H1 (cell line): ENCODE data around the gene PODN. TPM values are rescaled to one million over a fixed set of nuclear protein-coding genes. Genes with fewer than 3 reads are reported as not detected.

Experiments used
- BCL11A ChIP-seq, 2 experiments: IDR thresholded peaks; one replicate each; pipeline ENCODE4 v1.6.1; 2011; ENCODE audit warnings: low read depth in 2 of 2, low read length in 2 of 2, mild to moderate bottlenecking in 2 of 2
- CBX8 ChIP-seq: fragments of 300-800, 300-1000 bp; sonication (generic); IDR thresholded peaks from 2 replicates; pipeline ENCODE4 v1.7.1; 2016; ENCODE audit warnings: low read depth, low read length, borderline replicate concordance
- CHD7 ChIP-seq: fragments of 300-600 bp; sonication (generic); IDR thresholded peaks from 2 replicates; pipeline ENCODE4 v1.7.1; 2012; ENCODE audit warnings: low read length, moderate library complexity, mild to moderate bottlenecking, inconsistent platforms; ENCODE audit not compliant: insufficient replicate concordance
- EP300 ChIP-seq, 2 experiments: IDR thresholded peaks; 1 replicate in 1 of 2; 2 replicates in 1 of 2; pipeline ENCODE4 v1.6.1; 2011 to 2012; ENCODE audit warnings: low read depth in 2 of 2, low read length in 2 of 2, mild to moderate bottlenecking in 2 of 2, borderline replicate concordance in 1 of 2, inconsistent platforms in 1 of 2, moderate library complexity in 1 of 2
- GTF2F1 ChIP-seq: IDR thresholded peaks from 2 replicates; pipeline ENCODE4 v1.6.1; 2012; ENCODE audit warnings: low read depth, low read length, improper control_type of control experiment, borderline replicate concordance
- JUND ChIP-seq: IDR thresholded peaks from 2 replicates; pipeline ENCODE4 v1.6.1; 2011; ENCODE audit warnings: mild to moderate bottlenecking, improper control_type of control experiment, low read length
- KDM4A ChIP-seq: IDR thresholded peaks from one replicate; pipeline ENCODE4 v1.7.1; 2012; ENCODE audit warnings: low read depth, mild to moderate bottlenecking, moderate library complexity, low read length, inconsistent platforms; ENCODE audit not compliant: severe bottlenecking
- TEAD4 ChIP-seq: IDR thresholded peaks from 2 replicates; pipeline ENCODE4 v1.6.1; 2012; ENCODE audit warnings: low read depth, low read length, inconsistent platforms, mixed read lengths
- polyA plus RNA-seq, 7 experiments: library from polyadenylated mRNA; depleted of rRNA in 3 of 7; stranded (reverse) in 5 of 7; unstranded in 2 of 7; fragments of >200 nt in 5 of 7; fragments of 200-250 nt in 2 of 7; gene quantifications; 1 replicate in 5 of 7; 2 replicates in 1 of 7; 4 replicates in 1 of 7; pipeline versions ENCODE4 v1.2.1 to v1.2.3, GENCODE V29; 2011 to 2013; ENCODE audit warnings: missing spikeins in 2 of 7, mixed read lengths in 2 of 7
- total RNA-seq: library from RNA; stranded (reverse); fragmentation: NEBNext Ultra II Directional; extraction: Animal tissue kit (Norgen Biotek cat#: 25700); gene quantifications from 2 replicates; pipeline ENCODE4 v1.2.1, GENCODE V29; 2021

The PODN gene
- total and polyA plus RNA-seq, 2 of the 8 experiments (the other 6 are each of a cell fraction or from before 2014, with no cell fraction given): 0.11 to 0.17 TPM

GRCh38 chr1:53086491-53087070 is 24.6 kb downstream of the PODN start (continued):
- no peak for TF ChIP-seq CHD7
- TF ChIP-seq GTF2F1: no peak
- no peak for TF ChIP-seq BCL11A (IDR thresholded peaks at IDR 0.05; ENCODE audit: low read depth in 2 of 2, low read length in 2 of 2)
- no peak for TF ChIP-seq EP300 (IDR thresholded peaks at IDR 0.05; ENCODE audit: borderline replicate concordance in 1 of 2, low read depth in 2 of 2, low read length in 2 of 2)
- no peak for TF ChIP-seq JUND
- TF ChIP-seq TEAD4: no peak
- no peak for TF ChIP-seq KDM4A
- no peak for TF ChIP-seq CBX8
